Measurements from ENCODE around the gene SCAI.

The SCAI gene

GRCh38 chr9:125147401-125147951, 4.1 kb upstream of the SCAI start:
- no peaks in the 10 kb centered on the region for H3K27me3 ChIP-seq (ENCODE audit: control insufficient read depth, insufficient read depth, low read length)
- H3K27ac ChIP-seq (ENCODE audit: low read depth, low read length): no peak overlapping the region
- no peak overlapping the region for H3K9ac ChIP-seq (ENCODE audit: low read depth, low read length)
- H3K36me3 ChIP-seq (ENCODE audit: control insufficient read depth, insufficient read depth, low read length): peaks cover 36% of the 10 kb centered on the region
- H3K4me3 ChIP-seq (ENCODE audit: low read depth, low read length): no peak overlapping the region
- H3K4me1 ChIP-seq (ENCODE audit: control insufficient read depth, insufficient read depth, low read length): peaks cover 8% of the 10 kb centered on the region
- H3K9me3 ChIP-seq (ENCODE audit: control insufficient read depth, insufficient read depth, low read length): no peaks in the 10 kb centered on the region

- H3K4me1 ChIP-seq (ENCODE audit: control insufficient read depth, insufficient read depth, low read length): peaks cover 8% of the 10 kb centered on the region
- no peaks in the 10 kb centered on the region for H3K9me3 ChIP-seq (ENCODE audit: control insufficient read depth, insufficient read depth, low read length)
- no peak overlapping the region for H3K4me3 ChIP-seq (ENCODE audit: low read depth, low read length)
- no peak overlapping the region for H3K9ac ChIP-seq (ENCODE audit: low read depth, low read length)
- no peak overlapping the region for H3K27ac ChIP-seq (ENCODE audit: low read depth, low read length)
- no peaks in the 10 kb centered on the region for H3K27me3 ChIP-seq (ENCODE audit: control insufficient read depth, insufficient read depth, low read length)
- peaks cover 33% of the 10 kb centered on the region for H3K36me3 ChIP-seq (ENCODE audit: control insufficient read depth, insufficient read depth, low read length)
These were observed 2.9 kb upstream of the SCAI start for GRCh38 chr9:125146247-125146646.

- Histone ChIP-seq H3K9me3 (ENCODE audit: control insufficient read depth, insufficient read depth, low read length) (no peaks in the 10 kb centered on the region), H3K36me3 (ENCODE audit: control insufficient read depth, insufficient read depth, low read length) (peaks cover 33% of the 10 kb centered on the region), H3K9ac (ENCODE audit: low read depth, low read length) (no peak overlapping the region), H3K4me1 (ENCODE audit: control insufficient read depth, insufficient read depth, low read length) (peaks cover 8% of the 10 kb centered on the region), H3K27ac (ENCODE audit: low read depth, low read length) (no peak overlapping the region), H3K27me3 (ENCODE audit: control insufficient read depth, insufficient read depth, low read length) (no peaks in the 10 kb centered on the region), H3K4me3 (ENCODE audit: low read depth, low read length) (no peak overlapping the region)
These were observed 2.1 kb upstream of the SCAI start for GRCh38 chr9:125145425-125145824.

GRCh38 chr9:125142560-125143376, 560 bp downstream of the SCAI start:
- peaks cover 8% of the 10 kb centered on the region for H3K4me1 ChIP-seq (ENCODE audit: control insufficient read depth, insufficient read depth, low read length)
- H3K27ac ChIP-seq (ENCODE audit: low read depth, low read length): peak overlapping the region; percentile 62
- peak overlapping the region; percentile 90 for H3K4me3 ChIP-seq (ENCODE audit: low read depth, low read length)

GRCh38 chr9:125141751-125142150, 1.6 kb downstream of the SCAI start:
- H3K9ac ChIP-seq (ENCODE audit: low read depth, low read length): no peak overlapping the region
- H3K4me3 ChIP-seq (ENCODE audit: low read depth, low read length): no peak overlapping the region
- H3K27ac ChIP-seq (ENCODE audit: low read depth, low read length): no peak overlapping the region

More at GRCh38 chr9:125142560-125143376, 560 bp downstream of the SCAI start:
- Histone ChIP-seq H3K27me3 (ENCODE audit: control insufficient read depth, insufficient read depth, low read length) (no peaks in the 10 kb centered on the region), H3K36me3 (ENCODE audit: control insufficient read depth, insufficient read depth, low read length) (peaks cover 31% of the 10 kb centered on the region), H3K9me3 (ENCODE audit: control insufficient read depth, insufficient read depth, low read length) (no peaks in the 10 kb centered on the region), H3K9ac (ENCODE audit: low read depth, low read length) (peak overlapping the region; percentile 60)

GRCh38 chr9:125141251-125141650, 2.1 kb downstream of the SCAI start:
- peaks cover 31% of the 10 kb centered on the region for H3K36me3 ChIP-seq (ENCODE audit: control insufficient read depth, insufficient read depth, low read length)
- H3K27me3 ChIP-seq (ENCODE audit: control insufficient read depth, insufficient read depth, low read length): no peaks in the 10 kb centered on the region
- no peak overlapping the region for H3K27ac ChIP-seq (ENCODE audit: low read depth, low read length)
- no peak overlapping the region for H3K9ac ChIP-seq (ENCODE audit: low read depth, low read length)
- H3K4me3 ChIP-seq (ENCODE audit: low read depth, low read length): no peak overlapping the region
- no peaks in the 10 kb centered on the region for H3K9me3 ChIP-seq (ENCODE audit: control insufficient read depth, insufficient read depth, low read length)
- H3K4me1 ChIP-seq (ENCODE audit: control insufficient read depth, insufficient read depth, low read length): peaks cover 8% of the 10 kb centered on the region

More at GRCh38 chr9:125141751-125142150, 1.6 kb downstream of the SCAI start:
- Histone ChIP-seq H3K27me3 (ENCODE audit: control insufficient read depth, insufficient read depth, low read length) (no peaks in the 10 kb centered on the region), H3K36me3 (ENCODE audit: control insufficient read depth, insufficient read depth, low read length) (peaks cover 31% of the 10 kb centered on the region), H3K4me1 (ENCODE audit: control insufficient read depth, insufficient read depth, low read length) (peaks cover 8% of the 10 kb centered on the region), H3K9me3 (ENCODE audit: control insufficient read depth, insufficient read depth, low read length) (no peaks in the 10 kb centered on the region)

GRCh38 chr9:125140576-125140975, 2.8 kb downstream of the SCAI start:
- Histone ChIP-seq H3K9me3 (ENCODE audit: control insufficient read depth, insufficient read depth, low read length) (no peaks in the 10 kb centered on the region), H3K27me3 (ENCODE audit: control insufficient read depth, insufficient read depth, low read length) (no peaks in the 10 kb centered on the region), H3K36me3 (ENCODE audit: control insufficient read depth, insufficient read depth, low read length) (peaks cover 31% of the 10 kb centered on the region), H3K4me1 (ENCODE audit: control insufficient read depth, insufficient read depth, low read length) (peaks cover 8% of the 10 kb centered on the region), H3K9ac (ENCODE audit: low read depth, low read length) (no peak overlapping the region), H3K4me3 (ENCODE audit: low read depth, low read length) (no peak overlapping the region), H3K27ac (ENCODE audit: low read depth, low read length) (no peak overlapping the region)

- Histone ChIP-seq H3K4me1 (ENCODE audit: control insufficient read depth, insufficient read depth, low read length) (no peaks in the 10 kb centered on the region), H3K9ac (ENCODE audit: low read depth, low read length) (no peak overlapping the region), H3K27ac (ENCODE audit: low read depth, low read length) (no peak overlapping the region), H3K36me3 (ENCODE audit: control insufficient read depth, insufficient read depth, low read length) (peaks cover 31% of the 10 kb centered on the region), H3K4me3 (ENCODE audit: low read depth, low read length) (no peak overlapping the region), H3K9me3 (ENCODE audit: control insufficient read depth, insufficient read depth, low read length) (no peaks in the 10 kb centered on the region), H3K27me3 (ENCODE audit: control insufficient read depth, insufficient read depth, low read length) (no peaks in the 10 kb centered on the region)
These were observed 6.1 kb downstream of the SCAI start for GRCh38 chr9:125137200-125137599.

- Histone ChIP-seq H3K4me1 (ENCODE audit: control insufficient read depth, insufficient read depth, low read length) (no peaks in the 10 kb centered on the region), H3K27me3 (ENCODE audit: control insufficient read depth, insufficient read depth, low read length) (no peaks in the 10 kb centered on the region), H3K27ac (ENCODE audit: low read depth, low read length) (no peak overlapping the region), H3K4me3 (ENCODE audit: low read depth, low read length) (no peak overlapping the region), H3K36me3 (ENCODE audit: control insufficient read depth, insufficient read depth, low read length) (peaks cover 12% of the 10 kb centered on the region; the same call in 1 of the 2 replicates), H3K9ac (ENCODE audit: low read depth, low read length) (no peak overlapping the region), H3K9me3 (ENCODE audit: control insufficient read depth, insufficient read depth, low read length) (no peaks in the 10 kb centered on the region)
These were observed 8.4 kb downstream of the SCAI start for GRCh38 chr9:125134976-125135375.

GRCh38 chr9:125133403-125134329, 9.7 kb downstream of the SCAI start:
- no peaks in the 10 kb centered on the region for H3K4me1 ChIP-seq (ENCODE audit: control insufficient read depth, insufficient read depth, low read length)
- H3K9ac ChIP-seq (ENCODE audit: low read depth, low read length): no peak overlapping the region
- H3K36me3 ChIP-seq (ENCODE audit: control insufficient read depth, insufficient read depth, low read length): no peaks in the 10 kb centered on the region; the same call in 1 of the 2 replicates
- H3K4me3 ChIP-seq (ENCODE audit: low read depth, low read length): no peak overlapping the region
- H3K27ac ChIP-seq (ENCODE audit: low read depth, low read length): no peak overlapping the region
- H3K27me3 ChIP-seq (ENCODE audit: control insufficient read depth, insufficient read depth, low read length): no peaks in the 10 kb centered on the region
- no peaks in the 10 kb centered on the region for H3K9me3 ChIP-seq (ENCODE audit: control insufficient read depth, insufficient read depth, low read length)

Data from HUES48 (cell line).